22Rv1 (cell line): ENCODE results near the gene PTGES2.

Source experiments
- CTCF ChIP-seq: fragments of 450-650 bp; IDR thresholded peaks from 2 replicates; pipeline ENCODE4 v1.5.1; 2017; ENCODE audit warnings: mild to moderate bottlenecking
- ZFX ChIP-seq: fragments of 450-650 bp; IDR thresholded peaks from 2 replicates; pipeline ENCODE4 v1.6.1; 2017; ENCODE audit warnings: antibody characterized with exemption, borderline replicate concordance

- TF ChIP-seq CTCF: no peak
- no peak for TF ChIP-seq ZFX
These were observed 13.8 kb downstream of the PTGES2 start for GRCh38 chr9:128113526-128114325.
